Endothelial cell of umbilical vein (primary cell): ENCODE results near the gene CACNA1B. TPM values are rescaled to one million over a fixed set of nuclear protein-coding genes. Genes with fewer than 3 reads are reported as not detected.

Experiments used
- BruUV-seq: library from RNA; stranded (reverse); fragments of 400-500 nt; replicated peaks from 2 replicates; lab custom pipeline; 2021; lab: Mats Ljungman, UMichigan
- CTCF ChIA-PET: fragments of 300-600, 350-600 bp; sonication (Branson Sonifier 250); formaldehyde crosslinking; loops from one replicate; lab custom pipeline; 2021; ENCODE audit warnings: antibody characterized with exemption, inconsistent platforms; lab: Charles Lee
- POLR2A ChIA-PET: fragments of 300-600, 350-600 bp; sonication (Branson Sonifier 250); formaldehyde crosslinking; loops from one replicate; lab custom pipeline; 2021; ENCODE audit warnings: antibody characterized with exemption, inconsistent platforms; lab: Charles Lee
- DNase-seq: peaks from one replicate; pipeline ENCODE4 v3.0.0-alpha.2; 2011; ENCODE audit warnings: low read depth, low spot score
- FAIRE-seq: peaks from 2 replicates; lab custom pipeline; 2011; peaks lifted over from hg19 to GRCh38; lab: Jason Lieb, UNC
- H2AFZ ChIP-seq: 2 replicates; pipeline ENCODE4 v1.6.0; 2012; ENCODE audit warnings: low read depth, low read length, control low read depth, inconsistent platforms
- H3K27ac ChIP-seq: 2 replicates; pipeline ENCODE4 v1.5.1; 2011; ENCODE audit warnings: low read depth, mild to moderate bottlenecking, control low read depth, low read length, moderate library complexity; ENCODE audit not compliant: insufficient read depth
- H3K27me3 ChIP-seq, 2 experiments: 2 replicates each; pipeline versions ENCODE4 v1.6.0 to v1.6.1; 2011; ENCODE audit warnings: low read length in 2 of 2, mixed read lengths in 1 of 2; ENCODE audit not compliant: control insufficient read depth in 2 of 2, insufficient read depth in 2 of 2
- H3K36me3 ChIP-seq, 2 experiments: 2 replicates in 1 of 2; 3 replicates in 1 of 2; pipeline ENCODE4 v1.5.1; 2011; ENCODE audit warnings: low read length in 2 of 2, mild to moderate bottlenecking in 1 of 2, moderate library complexity in 1 of 2; ENCODE audit not compliant: control insufficient read depth in 2 of 2, insufficient read depth in 2 of 2; ENCODE audit errors: extremely low read depth in 1 of 2
- H3K4me1 ChIP-seq: 3 replicates; pipeline ENCODE4 v1.5.1; 2011; ENCODE audit warnings: mild to moderate bottlenecking, low read length; ENCODE audit not compliant: control insufficient read depth, insufficient read depth; ENCODE audit errors: extremely low read depth
- H3K4me2 ChIP-seq: 2 replicates; pipeline ENCODE4 v1.6.1; 2011; ENCODE audit warnings: low read length, control low read depth, mixed read lengths; ENCODE audit not compliant: insufficient read depth
- H3K4me3 ChIP-seq, 3 experiments: fragments of 200-600 bp in 1 of 3; sonication (generic), shearing (Covaris generic) in 1 of 3; replicated peaks in 1 of 3; 2 replicates each; pipeline ENCODE4 v1.5.1; 2011 to 2016; ENCODE audit warnings: control low read depth in 3 of 3, low read length in 3 of 3, mild to moderate bottlenecking in 2 of 3, inconsistent platforms in 1 of 3, low read depth in 1 of 3, moderate library complexity in 1 of 3; ENCODE audit not compliant: insufficient read depth in 1 of 3
- H3K79me2 ChIP-seq: 2 replicates; pipeline ENCODE4 v1.6.0; 2012; ENCODE audit warnings: low read length, inconsistent platforms; ENCODE audit not compliant: control insufficient read depth, insufficient read depth
- H3K9ac ChIP-seq: replicated peaks from 2 replicates; pipeline ENCODE3; 2011; ENCODE audit warnings: low read length, control low read depth; ENCODE audit not compliant: insufficient read depth; ENCODE audit errors: extremely low read depth
- H3K9me1 ChIP-seq: replicated peaks from 3 replicates; pipeline ENCODE4 v1.6.0; 2011; ENCODE audit warnings: mild to moderate bottlenecking, low read length; ENCODE audit not compliant: control insufficient read depth, insufficient read depth; ENCODE audit errors: extremely low read depth
- H3K9me3 ChIP-seq: replicated peaks from 2 replicates; pipeline ENCODE4 v1.5.1; 2012; ENCODE audit warnings: low read length, inconsistent platforms; ENCODE audit not compliant: control insufficient read depth, insufficient read depth
- H4K20me1 ChIP-seq: replicated peaks from 2 replicates; pipeline ENCODE3; 2011; ENCODE audit warnings: mild to moderate bottlenecking, low read length; ENCODE audit not compliant: control insufficient read depth, insufficient read depth; ENCODE audit errors: extremely low read depth
- CTCF ChIP-seq, 2 donors: IDR thresholded peaks; 1 replicate in 1 of 2; 2 replicates in 1 of 2; pipeline ENCODE4 v1.5.1; 2011; ENCODE audit warnings: low read length in 2 of 2, mild to moderate bottlenecking in 2 of 2, moderate library complexity in 2 of 2, control low read depth in 1 of 2, inconsistent platforms in 1 of 2, low read depth in 1 of 2; ENCODE audit not compliant: insufficient read depth in 1 of 2; ENCODE audit errors: extremely low read depth in 1 of 2
- EZH2 ChIP-seq: IDR thresholded peaks from 2 replicates; pipeline ENCODE4 v1.6.1; 2012; ENCODE audit warnings: borderline replicate concordance, low read depth, mild to moderate bottlenecking, moderate library complexity, low read length, inconsistent platforms; ENCODE audit not compliant: severe bottlenecking
- FOS ChIP-seq: IDR thresholded peaks from 2 replicates; pipeline ENCODE4 v1.6.1; 2011; ENCODE audit warnings: mild to moderate bottlenecking, low read length, moderate library complexity, borderline replicate concordance; ENCODE audit not compliant: insufficient read depth
- GATA2 ChIP-seq: IDR thresholded peaks from 2 replicates; pipeline ENCODE4 v1.7.0; 2011; ENCODE audit warnings: low read depth, mild to moderate bottlenecking, moderate library complexity, mixed read lengths, low read length; ENCODE audit not compliant: insufficient read length, insufficient read depth
- JUN ChIP-seq: IDR thresholded peaks from 2 replicates; pipeline ENCODE4 v1.6.1; 2011; ENCODE audit warnings: borderline replicate concordance, low read depth; ENCODE audit not compliant: insufficient read length, insufficient read depth
- MAX ChIP-seq: IDR thresholded peaks from 2 replicates; pipeline ENCODE4 v1.6.1; 2011; ENCODE audit not compliant: insufficient read depth, insufficient read length
- MYC ChIP-seq: IDR thresholded peaks from one replicate; pipeline ENCODE4 v1.6.1; 2011; ENCODE audit warnings: mild to moderate bottlenecking, low read depth, low read length
- POLR2A ChIP-seq: IDR thresholded peaks from 2 replicates; pipeline ENCODE4 v1.6.1; 2012; ENCODE audit warnings: low read depth, mild to moderate bottlenecking, control low read depth, low read length
- POLR2AphosphoS5 ChIP-seq: IDR thresholded peaks from 2 replicates; pipeline ENCODE4 v1.6.1; 2012; ENCODE audit warnings: low read depth, mild to moderate bottlenecking, control low read depth, low read length, moderate library complexity; ENCODE audit not compliant: insufficient read depth
- dilution Hi-C: fragments of 300-500 bp; cut with MboI; formaldehyde crosslinking; loops from one replicate; pipeline ENCODE4 v1.15.0; 2019; ENCODE audit warnings: low sequenced_read_pairs; ENCODE audit not compliant: extremely low pct_ligation_motif_present
- intact Hi-C: fragments of 100-400 bp; cut with micrococcal nuclease; formaldehyde crosslinking; loops from one replicate; pipeline ENCODE4 v1.10.0; 2022
- polyA plus RNA-seq, 4 experiments: library from polyadenylated mRNA; depleted of rRNA in 3 of 4; stranded (reverse) in 3 of 4; unstranded in 1 of 4; fragments of >200 nt; gene quantifications; 2 replicates each; pipeline versions ENCODE4 v1.2.1 to v1.2.3, GENCODE V29; 2011 to 2012; ENCODE audit warnings: missing spikeins in 1 of 4
- total RNA-seq: library from RNA; stranded (reverse); gene quantifications from 2 replicates; pipeline ENCODE4 v1.2.3, GENCODE V29; 2021

CACNA1B gene
- total and polyA plus RNA-seq, 2 donors (not counting 3 experiments of a cell fraction or from before 2014, with no cell fraction given) = 0.11 to 0.41 TPM

- POLR2A ChIA-PET = no interaction called here
- no peaks in the 10 kb centered on the region for H3K9me1 ChIP-seq
- H2AFZ ChIP-seq = no peak overlapping the region
- no TSS peak for BruUV-seq
- no peaks in the 10 kb centered on the region for H3K27me3 ChIP-seq
- no peaks in the 10 kb centered on the region for H3K4me1 ChIP-seq
- no peaks in the 10 kb centered on the region for H3K9me3 ChIP-seq
- DNase-seq = no peak
- no peak for FAIRE-seq
- H3K27ac ChIP-seq = no peak overlapping the region
- H3K9ac ChIP-seq = no peak overlapping the region
- no peaks in the 10 kb centered on the region for H4K20me1 ChIP-seq
- CTCF ChIA-PET = no interaction called here
- TF ChIP-seq JUN = no peak
- no peak for TF ChIP-seq FOS
- TF ChIP-seq MYC = no peak
- TF ChIP-seq POLR2AphosphoS5 = no peak
- TF ChIP-seq MAX = no peak
- no peak for TF ChIP-seq CTCF (IDR thresholded peaks at IDR 0.05; ENCODE audit: extremely low read depth in 1 of 2, insufficient read depth in 1 of 2, low read depth in 1 of 2, low read length in 2 of 2)
- no peak for TF ChIP-seq GATA2
- TF ChIP-seq EZH2 = no peak
- no peak for TF ChIP-seq POLR2A
- H3K79me2 ChIP-seq = no peaks in the 10 kb centered on the region
- no peaks in the 10 kb centered on the region for H3K36me3 ChIP-seq
- intact Hi-C loops = no loop called here
- H3K4me2 ChIP-seq = no peak overlapping the region
- no peak overlapping the region for H3K4me3 ChIP-seq
- dilution Hi-C loops = no loop called here
Measured at GRCh38 chr9:137955224-137955570, 77.6 kb downstream of the CACNA1B start.
